ENCODE data around the gene REEP2. TPM values are rescaled to one million over a fixed set of nuclear protein-coding genes. Genes with fewer than 3 reads are reported as not detected.

Gene REEP2
- total and polyA plus RNA-seq, 2 experiments from 2014 or later = 0.66 to 0.67 TPM

DNA sequence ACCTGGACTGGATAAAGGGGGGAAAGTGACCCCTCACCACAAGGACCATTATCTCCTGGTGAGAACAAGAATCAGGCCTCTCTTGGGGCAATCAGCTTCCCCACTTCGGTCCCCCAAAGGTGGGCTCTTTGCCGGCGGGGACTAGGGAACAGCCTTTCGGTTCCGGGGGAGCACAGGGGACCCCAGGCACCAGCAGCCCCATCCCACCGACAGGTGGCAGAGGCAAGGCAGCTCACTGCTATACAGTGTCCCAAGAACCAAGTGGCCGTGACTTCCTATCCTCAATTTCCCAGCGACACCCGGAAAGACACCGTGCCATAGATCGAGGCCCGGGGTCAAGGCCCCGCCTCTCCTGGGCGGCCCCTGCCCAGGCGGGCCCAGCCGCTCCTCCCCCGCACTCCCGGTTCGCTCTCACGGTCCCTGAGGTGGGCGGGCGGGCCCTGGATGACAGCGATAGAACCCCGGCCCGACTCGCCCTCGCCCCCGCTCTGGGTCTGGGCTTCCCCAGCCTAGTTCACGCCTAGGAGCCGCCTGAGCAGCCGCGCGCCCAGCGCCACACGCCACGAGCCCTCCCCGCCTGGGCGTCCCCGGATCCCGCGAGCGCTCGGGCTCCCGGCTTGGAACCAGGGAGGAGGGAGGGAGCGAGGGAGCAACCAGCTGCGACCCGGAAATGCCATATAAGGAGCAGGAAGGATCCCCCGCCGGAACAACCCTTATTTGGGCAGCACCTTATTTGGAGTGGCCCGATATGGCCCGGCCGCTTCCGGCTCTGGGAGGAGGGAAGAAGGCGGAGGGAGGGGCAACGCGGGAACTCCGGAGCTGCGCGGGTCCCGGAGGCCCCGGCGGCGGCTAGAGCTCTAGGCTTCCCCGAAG is 25.8 kb downstream of the REEP2 start:
- peaks cover 6% of the 10 kb centered on the region for H3K4me1 ChIP-seq (ENCODE audit: insufficient read depth)
- H3K9me2 ChIP-seq (replicated peaks; ENCODE audit: insufficient read depth) = no peaks in the 10 kb centered on the region

DNA sequence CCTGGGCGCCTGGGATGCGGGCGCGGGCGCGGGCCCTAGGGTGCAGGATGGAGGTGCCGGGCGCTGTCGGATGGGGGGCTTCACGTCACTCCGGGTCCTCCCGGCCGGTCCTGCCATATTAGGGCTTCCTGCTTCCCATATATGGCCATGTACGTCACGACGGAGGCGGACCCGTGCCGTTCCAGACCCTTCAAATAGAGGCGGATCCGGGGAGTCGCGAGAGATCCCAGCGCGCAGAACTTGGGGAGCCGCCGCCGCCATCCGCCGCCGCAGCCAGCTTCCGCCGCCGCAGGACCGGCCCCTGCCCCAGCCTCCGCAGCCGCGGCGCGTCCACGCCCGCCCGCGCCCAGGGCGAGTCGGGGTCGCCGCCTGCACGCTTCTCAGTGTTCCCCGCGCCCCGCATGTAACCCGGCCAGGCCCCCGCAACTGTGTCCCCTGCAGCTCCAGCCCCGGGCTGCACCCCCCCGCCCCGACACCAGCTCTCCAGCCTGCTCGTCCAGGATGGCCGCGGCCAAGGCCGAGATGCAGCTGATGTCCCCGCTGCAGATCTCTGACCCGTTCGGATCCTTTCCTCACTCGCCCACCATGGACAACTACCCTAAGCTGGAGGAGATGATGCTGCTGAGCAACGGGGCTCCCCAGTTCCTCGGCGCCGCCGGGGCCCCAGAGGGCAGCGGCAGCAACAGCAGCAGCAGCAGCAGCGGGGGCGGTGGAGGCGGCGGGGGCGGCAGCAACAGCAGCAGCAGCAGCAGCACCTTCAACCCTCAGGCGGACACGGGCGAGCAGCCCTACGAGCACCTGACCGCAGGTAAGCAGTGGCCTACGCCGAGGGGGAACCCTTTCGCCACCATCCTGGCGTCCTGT is 26.6 kb downstream of the REEP2 start, which contains the start of gene EGR1:
EGR1 (plus strand) TSS at position 219 of the 864 bp plus-strand sequence; CDS start at position 502, 283 bp downstream.
- H2AFZ ChIP-seq = no peak within 1 kb of the TSS
- peak; percentile 96 for DNase-seq (ENCODE audit: low spot score)

More for the DNA sequence above, 25.8 kb downstream of the REEP2 start:
- TF ChIP-seq EZH2 (IDR thresholded peaks at IDR 0.05; ENCODE audit: borderline replicate concordance) (no peak), EZH2phosphoT487 (IDR thresholded peaks at IDR 0.05; ENCODE audit: low read depth, severe bottlenecking, unreplicated experiment) (no peak), CTCF (IDR thresholded peaks at IDR 0.05; ENCODE audit: poor library complexity) (no peak)
- H2AFZ ChIP-seq = no peak overlapping the region
- peak overlapping the region; percentile 98 for H3K27ac ChIP-seq
- no peaks in the 10 kb centered on the region for H3K36me3 ChIP-seq (replicated peaks; ENCODE audit: insufficient read depth, low read depth)
- WGBS (ENCODE audit: low lambda C conversion rate, missing lambda C conversion rate) = 2% methylated on average over 46 of the region's 64 CpGs
- peak; percentile 99 for DNase-seq (ENCODE audit: low spot score)
- H3K4me3 ChIP-seq = peak overlapping the region; percentile 32
- H3K4me2 ChIP-seq = peak overlapping the region; percentile 89
- no peaks in the 10 kb centered on the region for H3K9me3 ChIP-seq (ENCODE audit: low read depth)
- H3K79me2 ChIP-seq = no peaks in the 10 kb centered on the region
- no peaks in the 10 kb centered on the region for H3K27me3 ChIP-seq
- H4K20me1 ChIP-seq (ENCODE audit: insufficient read depth, poor library complexity, severe bottlenecking) = peaks cover 25% of the 10 kb centered on the region

More for the DNA sequence above, 26.6 kb downstream of the REEP2 start, which contains the start of gene EGR1:
- no peaks in the 10 kb centered on the region for H3K9me2 ChIP-seq (replicated peaks; ENCODE audit: insufficient read depth)
- H3K4me1 ChIP-seq (ENCODE audit: insufficient read depth) = peaks cover 6% of the 10 kb centered on the region
- peak within 1 kb of the TSS; percentile 98 for H3K27ac ChIP-seq
- peak within 1 kb of the TSS; percentile 79 for H3K4me3 ChIP-seq
- TF ChIP-seq EZH2phosphoT487 (IDR thresholded peaks at IDR 0.05; ENCODE audit: low read depth, severe bottlenecking, unreplicated experiment) (peak; percentile 77), CTCF (IDR thresholded peaks at IDR 0.05; ENCODE audit: poor library complexity) (no peak), EZH2 (IDR thresholded peaks at IDR 0.05; ENCODE audit: borderline replicate concordance) (no peak)
- H3K4me2 ChIP-seq = peak within 1 kb of the TSS; percentile 89
- no peaks in the 10 kb centered on the region for H3K79me2 ChIP-seq
- no peaks in the 10 kb centered on the region for H3K27me3 ChIP-seq
- peaks cover 25% of the 10 kb centered on the region for H4K20me1 ChIP-seq (ENCODE audit: insufficient read depth, poor library complexity, severe bottlenecking)
- H3K36me3 ChIP-seq (replicated peaks; ENCODE audit: insufficient read depth, low read depth) = no peaks in the 10 kb centered on the region
- no peaks in the 10 kb centered on the region for H3K9me3 ChIP-seq (ENCODE audit: low read depth)
- WGBS (ENCODE audit: low lambda C conversion rate, missing lambda C conversion rate) = 2% methylated on average over 67 of the region's 85 CpGs
